Measurements from ENCODE around the gene GMNC. TPM values are rescaled to one million over a fixed set of nuclear protein-coding genes. Genes with fewer than 3 reads are reported as not detected.
A peak's percentile ranks its signal among the peaks of the same experiment; 100 is the strongest.

The GMNC gene
- polyA plus RNA-seq, 1 experiment: not detected

GRCh38 chr3:190863119-190863465 is 598 bp upstream of the GMNC start:
- POLR2A ChIA-PET: no interaction called here
- CTCF ChIA-PET: no interaction called here
- no peak for DNase-seq (ENCODE audit: low read depth)
- TF ChIP-seq CTCF (IDR thresholded peaks at IDR 0.05; ENCODE audit: insufficient read depth, low read depth, low read length): no peak
- Histone ChIP-seq H3K4me3 (ENCODE audit: low read depth, low read length) (peak overlapping the region; percentile 52), H3K36me3 (ENCODE audit: control insufficient read depth, insufficient read depth, low read length) (no peaks in the 10 kb centered on the region), H3K27me3 (ENCODE audit: control insufficient read depth, insufficient read depth, low read length) (no peaks in the 10 kb centered on the region)

GRCh38 chr3:190860521-190860920 is 2.0 kb downstream of the GMNC start:
- ChIA-PET CTCF (no interaction called here), POLR2A (no interaction called here)
- TF ChIP-seq CTCF (IDR thresholded peaks at IDR 0.05; ENCODE audit: insufficient read depth, low read depth, low read length): no peak
- Histone ChIP-seq H3K27me3 (ENCODE audit: control insufficient read depth, insufficient read depth, low read length) (no peaks in the 10 kb centered on the region), H3K4me3 (ENCODE audit: low read depth, low read length) (no peak overlapping the region), H3K36me3 (ENCODE audit: control insufficient read depth, insufficient read depth, low read length) (no peaks in the 10 kb centered on the region)
- no peak for DNase-seq (ENCODE audit: low read depth)

- ChIA-PET POLR2A (no interaction called here), CTCF (no interaction called here)
- TF ChIP-seq CTCF (IDR thresholded peaks at IDR 0.05; ENCODE audit: insufficient read depth, low read depth, low read length): no peak
- no peak overlapping the region for H3K4me3 ChIP-seq (ENCODE audit: low read depth, low read length)
- no peaks in the 10 kb centered on the region for H3K27me3 ChIP-seq (ENCODE audit: control insufficient read depth, insufficient read depth, low read length)
- H3K36me3 ChIP-seq (ENCODE audit: control insufficient read depth, insufficient read depth, low read length): no peaks in the 10 kb centered on the region
- DNase-seq (ENCODE audit: low read depth): no peak
Observed at GRCh38 chr3:190855151-190855550, 7.3 kb downstream of the GMNC start.

- CTCF ChIA-PET: no interaction called here
- Histone ChIP-seq H3K27me3 (ENCODE audit: control insufficient read depth, insufficient read depth, low read length) (no peaks in the 10 kb centered on the region), H3K4me3 (ENCODE audit: low read depth, low read length) (no peak overlapping the region), H3K36me3 (ENCODE audit: control insufficient read depth, insufficient read depth, low read length) (no peaks in the 10 kb centered on the region)
- no peak for TF ChIP-seq CTCF (IDR thresholded peaks at IDR 0.05; ENCODE audit: insufficient read depth, low read depth, low read length)
- POLR2A ChIA-PET: no interaction called here
- no peak for DNase-seq (ENCODE audit: low read depth)
Observed at GRCh38 chr3:190854062-190854461, 8.4 kb downstream of the GMNC start.

GRCh38 chr3:190853464-190853863 is 9.0 kb downstream of the GMNC start:
- no peak for DNase-seq (ENCODE audit: low read depth)
- Histone ChIP-seq H3K27me3 (ENCODE audit: control insufficient read depth, insufficient read depth, low read length) (no peaks in the 10 kb centered on the region), H3K4me3 (ENCODE audit: low read depth, low read length) (no peak overlapping the region), H3K36me3 (ENCODE audit: control insufficient read depth, insufficient read depth, low read length) (no peaks in the 10 kb centered on the region)
- POLR2A ChIA-PET: no interaction called here
- no peak for TF ChIP-seq CTCF (IDR thresholded peaks at IDR 0.05; ENCODE audit: insufficient read depth, low read depth, low read length)
- CTCF ChIA-PET: no interaction called here

All from BJ (cell line).